Activated CD4-positive, alpha-beta T cell treated with anti-CD3 and anti-CD28 coated beads for 48 hours (primary cell): ENCODE results near the gene SNAPC5.
"Not testable (repeated sequence)": the region's sequence is repeated elsewhere in the genome, so short reads cannot be mapped to it uniquely, and the experiment has no call there.

Source experiments
- DNase-seq: peaks from one replicate; pipeline ENCODE4 v3.0.0-alpha.2; 2020

The SNAPC5 gene, protein sequence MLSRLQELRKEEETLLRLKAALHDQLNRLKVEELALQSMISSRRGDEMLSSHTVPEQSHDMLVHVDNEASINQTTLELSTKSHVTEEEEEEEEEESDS

DNA sequence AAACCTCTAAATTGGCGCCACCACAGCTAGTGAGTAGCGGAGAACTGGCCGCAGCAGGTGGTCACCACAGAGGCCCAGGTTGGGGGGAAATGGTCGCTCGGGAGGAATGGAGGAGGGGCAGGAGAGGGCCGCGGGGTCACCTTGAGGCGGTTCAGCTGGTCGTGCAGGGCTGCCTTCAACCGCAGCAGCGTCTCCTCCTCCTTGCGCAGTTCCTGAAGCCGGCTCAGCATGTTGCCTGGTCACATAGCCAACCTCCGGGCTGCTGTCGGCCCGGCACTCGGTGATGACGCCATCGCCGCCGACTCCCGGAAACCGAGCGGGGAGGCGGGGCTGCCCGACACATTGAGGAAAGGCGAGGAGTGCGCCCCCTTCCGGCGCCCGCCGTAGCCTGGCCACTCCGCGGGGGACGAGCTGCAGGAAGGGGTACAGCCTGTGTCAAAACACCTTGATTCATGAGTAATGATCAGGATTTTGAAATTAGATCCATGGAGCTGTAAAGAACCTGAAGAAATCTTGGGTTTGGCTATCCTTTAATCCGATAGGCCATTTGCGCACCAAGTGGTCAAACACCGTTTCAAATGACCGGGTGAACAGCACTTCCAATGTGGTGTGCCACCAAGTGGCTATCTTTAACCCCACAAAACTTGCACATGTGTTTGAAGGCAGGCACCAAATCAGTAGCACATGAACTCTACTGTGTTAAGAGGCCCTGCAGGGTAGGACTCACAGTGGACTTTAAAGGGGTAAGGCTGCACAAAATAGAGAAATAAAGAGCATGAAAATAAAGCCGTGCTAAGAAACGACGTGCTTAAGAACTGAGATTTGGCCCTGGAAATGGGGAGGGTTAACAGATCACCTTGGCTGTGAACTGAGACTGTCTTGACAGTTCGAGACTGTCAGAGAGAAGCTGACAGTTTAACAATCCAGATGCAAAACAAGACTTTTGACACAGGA is at the start of gene SNAPC5:
TSS of gene SNAPC5 (minus strand) at position 261 of the 954 bp plus-strand sequence. CDS start at position 230, 31 bp downstream.
- peak; percentile 99 for DNase-seq

DNA sequence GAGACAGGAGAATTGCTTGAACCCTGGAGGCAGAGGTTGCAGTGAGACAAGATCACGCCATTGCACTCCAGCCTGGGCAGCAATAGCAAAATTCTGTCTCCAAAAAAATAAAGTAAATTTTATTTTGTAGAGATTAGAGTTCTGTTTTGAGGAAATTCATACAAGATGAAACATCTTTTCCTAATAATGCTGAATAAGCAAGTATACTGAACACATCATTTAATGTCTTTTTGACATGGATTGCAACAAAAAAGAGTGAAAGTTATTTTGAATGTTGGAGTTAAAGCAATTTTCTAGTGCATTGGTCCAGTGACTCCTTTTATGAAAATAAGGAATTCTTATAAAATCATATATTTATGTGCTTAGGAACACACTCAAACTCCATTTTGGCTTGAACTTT is 47.7 kb upstream of the SNAPC5 start:
- DNase-seq = no peak

DNA sequence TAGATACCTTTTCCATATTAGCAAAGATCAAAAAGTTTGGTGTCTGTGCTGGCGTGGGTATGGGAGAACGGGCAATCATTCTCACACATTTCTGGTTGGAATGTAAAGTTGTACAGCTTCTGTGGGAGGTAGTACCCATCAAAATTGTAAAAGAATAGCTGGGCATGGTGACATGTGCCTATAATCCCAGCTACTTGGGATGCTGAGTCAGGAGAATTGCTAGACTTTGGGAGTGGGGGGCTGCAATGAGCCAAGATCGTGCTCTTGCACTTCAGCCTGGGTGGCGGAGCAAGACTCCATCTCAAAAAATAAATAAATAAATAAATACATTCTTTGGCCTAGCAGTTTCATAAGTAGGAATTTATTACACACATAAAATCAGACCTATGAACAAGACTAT is 45.3 kb upstream of the SNAPC5 start:
- no peak for DNase-seq

DNA sequence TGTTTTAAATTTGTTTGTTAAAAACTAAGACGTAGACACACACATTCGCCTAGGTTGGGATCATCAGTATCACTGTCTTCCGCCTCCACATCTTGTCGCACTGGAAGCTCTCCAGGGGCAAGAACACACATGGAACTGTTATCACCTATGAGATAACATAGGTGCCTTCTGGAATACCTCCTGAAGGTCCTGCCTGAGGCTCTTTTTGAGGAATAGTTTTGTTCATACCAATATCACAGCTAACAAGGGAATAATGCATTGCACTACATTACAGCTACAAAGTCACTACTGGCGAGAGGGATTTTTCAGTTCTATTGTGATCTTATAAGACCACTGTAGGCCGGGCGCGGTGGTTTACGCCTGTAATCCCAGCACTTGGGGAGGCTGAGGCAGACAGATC is 37.5 kb upstream of the SNAPC5 start:
- no peak for DNase-seq

DNA sequence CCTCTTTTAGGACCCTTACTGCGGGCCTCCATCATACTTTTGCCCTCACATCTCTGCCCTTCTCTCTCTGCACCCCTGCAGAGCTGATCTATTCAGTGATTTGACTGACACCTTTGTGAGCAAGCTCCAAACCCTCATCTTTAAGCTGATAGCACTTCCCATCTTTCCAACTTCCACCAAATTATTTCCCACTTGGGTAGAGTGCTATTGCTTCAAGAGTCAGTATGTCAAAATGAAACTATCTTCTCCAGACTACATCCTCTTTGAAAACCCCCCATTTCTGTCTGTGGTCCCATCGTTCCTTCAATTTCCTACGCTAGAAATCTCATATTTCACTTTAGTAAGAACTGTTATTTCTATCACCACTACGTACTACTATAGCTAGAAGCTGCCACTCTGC is 27.3 kb upstream of the SNAPC5 start:
- DNase-seq = no peak

DNA sequence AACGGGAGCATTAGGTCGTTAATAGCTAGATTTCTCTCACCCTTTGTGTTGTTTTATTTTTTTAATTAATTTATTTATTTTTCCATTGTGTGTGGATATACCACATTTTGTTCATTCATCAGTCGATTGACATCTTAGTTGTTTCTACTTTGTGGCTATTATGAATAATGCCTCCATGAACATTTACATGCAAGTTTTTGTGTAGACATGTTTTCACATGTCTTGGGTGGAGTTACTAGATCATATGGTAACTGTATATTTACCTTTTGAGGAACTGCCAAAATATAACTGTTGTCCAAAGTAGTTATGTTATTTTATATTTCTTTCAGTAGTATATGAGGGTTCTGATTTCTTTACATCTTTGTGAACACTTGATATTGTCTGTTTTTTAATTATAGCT is 26.4 kb upstream of the SNAPC5 start:
- no peak for DNase-seq

DNA sequence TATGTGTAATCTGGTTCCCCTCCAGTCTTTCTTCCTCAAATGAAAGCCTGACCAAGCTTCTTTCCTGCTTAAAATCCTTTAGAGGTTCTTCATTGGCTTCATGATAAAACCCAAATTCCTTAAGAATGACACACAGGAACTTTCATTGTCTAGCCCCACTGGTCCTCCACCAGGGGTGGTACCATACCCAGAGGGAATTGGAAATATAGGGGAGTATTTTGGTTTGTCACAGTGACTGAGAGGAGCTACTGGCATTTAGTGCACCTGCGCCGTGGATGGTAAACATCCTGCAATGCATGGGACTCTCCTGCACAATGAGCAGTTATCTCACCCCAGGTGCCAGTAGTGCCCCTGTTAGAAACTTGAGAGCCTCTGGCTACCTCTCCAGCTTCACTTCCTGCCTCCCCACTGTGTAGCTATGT is 18.4 kb upstream of the SNAPC5 start:
- DNase-seq = no peak

DNA sequence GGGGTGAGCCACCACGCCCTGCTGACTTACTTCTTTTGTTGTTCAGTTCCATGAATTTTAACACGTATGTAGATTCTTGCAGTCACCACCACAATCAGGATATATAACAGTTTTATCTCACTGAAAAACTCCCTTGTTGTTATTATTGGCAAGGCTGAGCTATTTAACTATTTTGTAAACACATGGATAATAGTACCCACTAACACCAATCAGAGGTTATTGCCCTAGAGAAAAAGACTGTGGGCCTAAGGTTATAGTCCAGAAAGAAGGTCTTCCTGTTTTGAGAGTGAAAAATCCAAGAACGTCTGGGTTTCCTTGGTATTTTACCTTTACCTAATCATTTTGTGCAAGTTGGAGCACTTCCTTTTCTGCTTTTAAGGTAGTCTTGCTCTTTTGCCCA is 17.0 kb upstream of the SNAPC5 start:
- DNase-seq = no peak

DNA sequence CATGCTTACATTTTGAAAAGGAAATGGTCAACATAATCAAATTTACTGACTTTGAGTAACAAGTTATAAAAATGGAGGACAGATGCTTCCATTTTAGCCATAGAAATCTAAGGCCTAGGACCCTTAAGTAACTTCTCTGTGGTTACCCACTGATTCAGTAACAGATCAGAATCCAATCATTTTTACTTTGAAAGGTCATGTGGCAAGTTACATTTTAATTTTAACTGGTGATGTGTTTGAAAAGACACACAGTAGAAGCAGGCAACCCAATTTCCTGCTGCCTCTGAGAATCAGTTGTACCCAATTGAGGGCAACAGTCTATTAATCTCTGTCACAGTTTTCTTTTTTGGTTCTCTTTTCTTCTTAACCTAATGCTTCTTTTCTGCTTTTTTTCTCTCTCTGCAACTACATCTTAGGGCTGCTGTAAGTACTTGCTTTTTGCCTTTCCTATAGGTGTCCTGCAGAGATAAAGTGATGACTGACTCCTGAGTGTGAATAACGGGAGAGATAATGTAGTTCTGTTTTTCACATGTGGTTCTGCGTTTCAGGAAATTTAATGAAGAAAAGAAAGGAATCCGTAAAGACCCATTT is 10.8 kb upstream of the SNAPC5 start:
- no peak for DNase-seq

DNA sequence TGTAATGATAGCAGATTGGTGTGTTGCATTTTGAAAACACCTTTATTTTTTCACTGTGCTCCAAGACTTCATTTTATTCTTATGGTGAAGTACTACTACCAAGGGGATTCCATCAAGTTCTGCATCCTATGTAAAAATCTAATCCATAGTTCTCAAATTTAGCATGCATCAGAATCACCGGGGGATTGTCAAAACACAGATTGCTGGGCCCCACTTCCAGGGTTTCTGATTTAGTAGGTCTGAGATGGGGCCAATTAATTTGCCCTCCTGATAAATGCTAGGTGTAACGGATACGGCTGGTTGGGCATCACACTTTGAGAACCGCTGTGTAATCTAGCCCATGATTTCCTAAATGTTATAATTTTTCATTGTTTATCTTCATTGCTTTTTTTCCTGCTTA is 8.3 kb upstream of the SNAPC5 start:
- no peak for DNase-seq

DNA sequence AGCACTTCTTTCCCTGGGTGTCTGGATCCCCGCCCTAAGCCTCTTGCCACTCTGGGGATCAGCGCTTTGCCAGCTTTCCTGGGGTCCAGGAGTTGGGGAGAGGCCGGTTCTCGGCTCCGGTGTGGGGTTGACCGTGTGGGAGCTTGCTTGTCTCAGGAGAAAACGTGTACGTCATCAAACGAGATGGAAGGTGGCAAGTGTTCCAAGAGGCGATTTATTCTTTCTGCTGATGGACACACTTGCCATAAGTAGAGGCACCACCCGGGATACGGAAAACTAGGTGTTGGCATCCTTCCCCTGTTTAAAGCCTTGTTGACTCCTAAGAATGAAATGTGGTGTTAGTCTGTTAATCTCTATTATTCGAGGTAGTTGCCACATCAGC is 7.9 kb upstream of the SNAPC5 start:
- no peak for DNase-seq

DNA sequence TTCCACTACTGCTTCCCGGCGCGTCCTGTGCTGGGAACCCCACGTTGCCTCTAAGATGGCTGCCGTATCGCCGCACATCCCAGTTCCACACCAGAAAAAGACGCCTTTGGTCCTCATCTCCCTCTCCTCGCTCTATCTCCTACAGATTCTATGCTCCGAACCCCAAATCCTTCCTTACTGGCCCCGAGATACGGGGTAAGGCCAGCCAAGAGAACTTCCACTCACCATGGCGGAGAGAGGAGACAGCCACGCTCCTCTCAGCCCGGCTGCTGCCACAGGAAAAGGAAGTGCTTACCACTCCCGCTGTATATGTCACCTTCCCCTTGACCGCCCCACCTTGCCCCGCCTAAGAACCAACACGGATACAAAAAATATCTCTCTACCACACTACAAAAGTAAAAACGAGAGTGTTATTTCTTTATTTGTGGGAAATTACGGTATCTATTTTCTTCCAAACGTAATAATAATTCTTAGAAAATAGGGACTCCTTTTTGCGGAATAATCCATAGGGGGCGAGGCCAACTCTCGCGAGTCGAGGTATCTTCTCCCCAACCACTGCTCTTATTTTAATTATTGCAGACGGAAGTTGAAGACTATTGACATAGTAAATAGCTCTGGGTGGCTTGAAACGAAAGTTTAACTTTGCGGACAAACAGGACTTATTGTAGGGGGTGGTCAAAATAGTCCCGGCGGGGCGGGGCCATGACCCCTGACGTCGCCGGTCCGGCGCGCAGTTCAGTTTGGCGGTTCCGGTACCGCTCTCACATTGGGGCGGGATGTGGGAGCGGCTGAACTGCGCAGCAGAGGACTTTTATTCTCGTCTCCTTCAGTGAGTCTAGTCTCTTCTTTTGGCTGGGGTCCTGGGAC is 7.2 kb upstream of the SNAPC5 start, which contains the start of the genes RPL4 and ZWILCH:
TSS of gene RPL4 (minus strand) at position 293 of the 867 bp plus-strand sequence. CDS start at position 228, 65 bp downstream.
TSS of gene ZWILCH (plus strand) at position 764 of the 867 bp plus-strand sequence. CDS start at position 777, 13 bp downstream.
- DNase-seq = peak; percentile 85

DNA sequence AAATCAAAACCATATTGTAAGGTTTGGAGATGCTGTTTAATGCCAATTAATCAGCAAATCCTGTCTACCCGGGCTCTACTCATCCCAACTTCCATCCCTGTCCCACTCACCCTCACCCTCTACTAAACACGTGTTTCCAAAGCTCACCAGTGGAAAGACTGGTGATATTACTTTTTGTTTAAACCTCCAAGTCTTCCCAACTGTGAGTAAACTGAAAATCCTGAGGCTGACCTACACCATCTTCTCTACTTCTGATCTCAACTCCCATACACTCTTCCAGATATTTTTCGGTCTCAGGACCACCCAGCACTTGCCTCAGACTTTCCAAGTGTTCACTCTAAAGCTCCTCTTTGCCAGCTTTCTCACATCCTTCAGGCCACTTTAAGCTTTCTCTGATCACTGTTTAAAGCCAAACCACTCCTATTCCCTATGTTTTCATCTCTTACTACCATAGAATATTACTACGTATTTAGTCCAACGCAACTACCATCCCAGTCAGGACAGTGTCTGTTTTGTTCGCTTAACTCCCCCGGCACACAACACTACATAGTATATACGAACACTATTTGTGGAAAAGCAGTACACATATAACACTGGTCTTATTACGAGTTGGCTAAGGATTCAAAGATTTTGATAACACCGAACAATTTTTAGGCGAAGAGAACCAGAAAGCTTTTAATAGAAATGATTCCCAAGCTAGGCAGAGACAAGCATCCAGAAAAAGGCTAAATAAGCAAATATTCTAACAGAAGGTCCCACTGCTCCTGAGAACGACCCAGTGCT is 6.4 kb upstream of the SNAPC5 start:
- DNase-seq = no peak

DNA sequence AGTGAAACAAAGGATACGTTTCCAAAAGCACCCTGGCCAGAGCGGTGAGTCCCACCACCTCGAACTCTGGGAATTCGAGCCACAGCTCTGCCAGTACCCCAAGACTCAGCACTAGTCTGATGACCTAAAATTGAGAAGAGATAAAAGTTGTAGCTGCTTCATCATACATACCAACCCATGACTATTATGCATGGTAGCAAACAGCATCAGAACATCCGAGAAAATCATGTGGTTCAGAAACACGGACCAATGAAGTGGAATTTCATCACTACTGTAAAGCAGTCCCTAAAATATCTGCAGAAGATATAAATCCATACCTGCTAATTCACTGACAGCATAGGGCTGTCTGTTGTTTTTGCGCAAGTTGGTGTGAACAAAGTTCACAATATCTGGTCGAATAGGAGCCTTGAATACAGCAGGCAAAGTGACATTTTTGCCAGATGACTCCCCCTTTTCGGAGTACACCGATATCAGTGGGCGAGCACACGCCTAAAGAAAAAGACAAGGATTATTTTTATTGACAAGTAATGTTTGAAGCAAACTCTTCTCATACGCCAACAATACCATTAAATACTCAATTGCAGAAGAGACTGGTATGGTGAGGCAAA is 5.6 kb upstream of the SNAPC5 start:
- DNase-seq = not testable (repeated sequence)

DNA sequence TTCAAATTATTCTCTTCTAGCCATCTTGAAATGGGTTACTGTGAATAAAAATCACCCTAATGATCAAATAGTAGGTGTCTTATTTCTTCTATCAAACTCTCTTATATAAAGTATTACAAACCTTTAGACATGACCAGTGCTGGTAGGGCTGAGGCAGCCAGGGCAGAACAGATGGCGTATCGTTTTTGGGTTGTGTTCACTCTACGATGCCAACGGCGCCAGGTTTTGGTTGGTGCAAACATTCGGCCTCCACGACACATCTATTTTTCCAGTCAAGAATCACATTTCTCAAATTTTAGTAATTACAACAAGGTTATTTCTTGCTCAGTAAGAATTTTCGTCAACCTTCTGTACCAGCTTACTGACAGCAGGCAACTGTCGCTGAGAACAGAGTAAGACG is 4.9 kb upstream of the SNAPC5 start:
- no peak for DNase-seq

DNA sequence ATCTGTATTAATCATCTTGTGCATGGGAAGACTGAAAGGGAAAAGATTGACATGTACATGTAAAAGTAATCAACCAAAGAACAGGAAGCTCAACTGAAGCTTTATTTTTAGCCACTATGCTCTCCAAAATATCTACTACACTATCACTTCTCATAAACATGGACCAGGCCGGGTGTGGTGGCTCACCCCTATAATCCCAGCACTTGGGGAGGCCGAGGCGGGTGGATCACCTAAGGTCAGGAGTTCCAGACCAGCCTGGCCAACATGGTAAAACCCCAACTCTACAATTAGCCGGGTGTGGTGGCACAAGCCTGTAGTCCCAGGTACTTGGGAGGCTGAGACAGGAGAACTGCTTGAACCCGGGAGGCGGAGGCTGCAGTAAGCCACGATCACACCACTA is 2.8 kb upstream of the SNAPC5 start:
- DNase-seq = not testable (repeated sequence)

DNA sequence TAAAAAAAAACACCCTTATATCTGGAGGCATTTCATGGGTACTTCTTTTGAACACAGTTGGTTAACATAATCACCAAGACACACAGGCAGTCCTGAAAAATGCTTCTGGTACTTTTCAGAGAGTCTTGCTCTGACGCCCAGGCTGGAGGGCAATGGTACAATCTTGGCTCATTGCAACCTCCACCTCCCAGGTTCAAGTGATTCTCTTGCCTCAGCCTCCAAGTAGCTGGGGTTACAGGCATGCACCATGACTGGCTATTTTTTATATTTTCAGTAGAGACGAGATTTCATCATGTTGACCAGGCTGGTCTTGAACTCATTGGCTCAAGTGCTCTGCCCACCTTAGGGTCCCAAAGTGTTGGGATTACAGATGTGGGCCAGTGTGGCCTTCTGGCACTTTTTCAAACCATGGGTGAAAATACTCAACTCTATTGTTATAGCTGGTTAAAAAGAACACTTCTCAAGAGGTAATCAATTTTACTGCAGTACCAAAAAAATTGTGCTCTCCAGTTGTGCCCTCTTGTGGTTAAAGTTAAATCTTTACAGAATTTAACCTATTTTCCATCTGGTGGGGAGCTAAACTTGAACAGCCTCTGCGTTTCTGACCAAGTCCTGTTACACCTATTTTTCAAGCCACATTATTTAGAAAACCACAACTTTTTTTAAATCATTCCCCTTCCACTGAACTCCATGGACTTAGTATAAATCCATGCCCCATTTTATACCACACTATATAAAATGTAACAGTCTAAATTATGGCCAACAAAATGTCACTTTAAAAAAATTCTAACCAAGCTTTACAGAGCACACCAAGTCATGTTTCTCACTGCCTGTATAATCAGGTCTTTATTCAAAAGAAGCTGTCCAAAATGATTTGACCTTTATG is 1.2 kb upstream of the SNAPC5 start:
- no peak for DNase-seq

DNA sequence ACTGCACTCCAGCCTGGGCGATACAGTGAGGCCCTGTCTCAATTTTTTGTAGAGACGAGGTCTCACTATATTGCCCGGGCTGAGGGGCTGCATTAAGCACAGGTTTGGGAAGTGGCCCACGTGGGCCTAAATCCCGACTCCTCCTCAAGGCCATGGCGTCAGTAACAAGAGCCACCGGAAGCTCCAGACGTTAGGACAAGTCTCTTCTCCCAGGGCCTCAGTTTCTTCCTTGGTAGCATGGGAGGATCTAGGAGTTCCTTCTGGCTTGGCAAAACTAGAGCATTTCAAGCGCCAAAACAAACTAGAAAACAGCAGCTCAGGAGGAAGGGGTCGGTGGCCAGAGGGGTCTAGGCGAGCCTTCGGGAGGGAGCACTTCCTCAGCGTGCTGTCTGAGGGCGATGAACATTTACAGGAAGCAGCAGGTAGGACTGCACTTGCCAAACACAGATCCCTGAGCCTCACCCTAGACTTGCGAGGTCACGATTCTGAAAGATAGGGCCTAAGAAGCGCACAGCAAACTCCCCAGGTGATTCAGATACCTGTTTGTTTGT is 536 bp downstream of the SNAPC5 start:
- DNase-seq = no peak

DNA sequence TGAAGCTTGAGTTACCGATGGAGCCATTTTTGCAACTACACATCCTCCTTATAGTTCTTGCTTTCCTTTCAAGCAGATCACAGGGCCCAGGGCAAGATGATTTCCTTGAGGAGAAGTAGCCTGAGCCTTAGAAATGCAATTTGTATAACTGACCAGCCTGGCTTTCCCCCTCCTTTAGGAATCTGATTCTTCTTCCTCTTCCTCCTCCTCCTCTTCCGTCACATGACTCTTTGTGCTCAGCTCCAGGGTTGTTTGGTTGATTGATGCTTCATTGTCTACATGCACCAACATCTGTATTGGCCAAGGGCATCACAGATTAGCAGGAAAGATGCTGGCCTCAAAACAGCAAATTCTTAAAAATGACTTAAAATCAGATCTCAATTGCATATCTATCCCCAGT is 3.3 kb downstream of the SNAPC5 start:
- DNase-seq = no peak

DNA sequence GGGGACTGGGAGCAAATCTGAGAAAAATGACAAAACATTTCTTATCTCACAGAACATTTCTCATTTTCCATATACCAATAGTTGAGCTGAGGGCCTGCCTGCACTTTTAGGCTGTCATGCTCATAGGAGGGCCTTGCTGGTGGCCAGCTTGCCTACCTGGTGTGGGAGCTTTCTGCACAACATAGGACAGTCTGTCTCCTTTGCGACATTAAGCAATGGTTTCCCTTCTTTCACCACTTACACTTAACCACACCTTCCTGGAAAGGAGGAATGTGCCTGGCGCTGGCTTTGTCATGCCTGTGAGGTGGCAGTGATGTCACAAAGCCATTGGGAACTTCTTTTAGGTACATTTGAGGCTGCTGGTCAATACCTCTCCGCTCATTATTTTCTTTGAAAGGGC is 5.7 kb downstream of the SNAPC5 start:
- DNase-seq = no peak
